Esophagus muscularis mucosa (tissue), 4 donors: ENCODE data around the gene EDC3. TPM values are rescaled to one million over a fixed set of nuclear protein-coding genes. Genes with fewer than 3 reads are reported as not detected.

Experiments used
- DNase-seq: peaks from one replicate; pipeline ENCODE4 v3.0.0-alpha.2; 2017; ENCODE audit errors: extremely low spot score
- H3K27ac ChIP-seq, 4 donors: fragments of 200-600 bp; sonication (generic); replicated peaks in 1 of 4; 1 replicate in 3 of 4; 2 replicates in 1 of 4; pipeline ENCODE4 v1.5.1; 2016 to 2019; ENCODE audit warnings: mild to moderate bottlenecking in 1 of 4
- H3K27me3 ChIP-seq, 4 donors: fragments of 200-600 bp; sonication (generic); one replicate each; pipeline versions ENCODE4 v1.5.1 to v1.6.0; 2016 to 2019
- H3K36me3 ChIP-seq, 4 donors: fragments of 200-600 bp; sonication (generic); one replicate each; pipeline ENCODE4 v1.5.1; 2016 to 2019
- H3K4me1 ChIP-seq, 4 donors: fragments of 200-600 bp; sonication (generic); one replicate each; pipeline ENCODE4 v1.5.1; 2016 to 2019
- H3K4me3 ChIP-seq, 4 donors: fragments of 200-600 bp; sonication (generic); 1 replicate in 2 of 4; 2 replicates in 2 of 4; pipeline ENCODE4 v1.5.1; 2016 to 2019; ENCODE audit warnings: mild to moderate bottlenecking in 4 of 4, moderate library complexity in 1 of 4
- H3K9me3 ChIP-seq, 4 donors: fragments of 200-600 bp; sonication (generic); 1 replicate in 3 of 4; 2 replicates in 1 of 4; pipeline ENCODE4 v1.5.1; 2016 to 2019
- CTCF ChIP-seq, 3 experiments: fragments of 200-600 bp in 2 of 3; fragments of 450-650 bp in 1 of 3; sonication (generic) in 2 of 3; IDR thresholded peaks; one replicate each; pipeline ENCODE4 v1.5.1; 2017 to 2019; ENCODE audit warnings: antibody characterized with exemption in 3 of 3, mild to moderate bottlenecking in 2 of 3, moderate library complexity in 1 of 3
- EP300 ChIP-seq: sonication (generic); formaldehyde crosslinking; IDR thresholded peaks from one replicate; pipeline ENCODE4 v1.6.1; 2017; ENCODE audit warnings: antibody characterized with exemption
- POLR2A ChIP-seq: fragments of 450-650 bp; IDR thresholded peaks from one replicate; pipeline ENCODE4 v1.6.1; 2017; ENCODE audit warnings: antibody characterized with exemption, moderate library complexity, mild to moderate bottlenecking, low read depth
- POLR2AphosphoS5 ChIP-seq, 2 donors: sonication (generic); formaldehyde crosslinking; IDR thresholded peaks; one replicate each; pipeline ENCODE4 v1.6.1; 2017; ENCODE audit warnings: antibody characterized with exemption in 2 of 2
- WGBS: methylation state at CpG from one replicate; pipeline ENCODE4 v1.1.5; 2018; 5-methylcytosine and 5-hydroxymethylcytosine counted together
- intact Hi-C: fragments of 100-400 bp; cut with DNase I; formaldehyde crosslinking; loops from one replicate; pipeline ENCODE4 v1.15.1; 2023
- total RNA-seq, 4 donors: library from RNA; depleted of rRNA; stranded (reverse); fragments of >200 nt; gene quantifications; one replicate each; pipeline versions ENCODE4 v1.1.0 to v1.2.1, GENCODE V29; 2016

Gene EDC3
- total RNA-seq, 4 donors from 2014 or later: 9.6 to 19.5 (median 17.9) TPM

- Histone ChIP-seq H3K27me3 (no peaks in the 10 kb centered on the region), H3K27ac (no peak overlapping the region), H3K4me3 (no peak overlapping the region), H3K9me3 (no peaks in the 10 kb centered on the region), H3K36me3 (peaks cover 0 to 5% (median 0%) of the 10 kb centered on the region in 4 donors), H3K4me1 (peaks cover 12 to 21% (median 16%) of the 10 kb centered on the region in 4 donors)
- DNase-seq: no peak
- no CpG with 5 or more reads among the region's 11 CpGs for WGBS
- TF ChIP-seq CTCF (IDR thresholded peaks at IDR 0.05): no peak
- no peak for TF ChIP-seq EP300
- TF ChIP-seq POLR2A: no peak
- no peak for TF ChIP-seq POLR2AphosphoS5 (IDR thresholded peaks at IDR 0.05)
- intact Hi-C loops: loop anchor here (5.0 kb wide), 1 partner anchor 149 kb away; the partner anchor contains the start of gene UBL7
Observed at GRCh38 chr15:74611341-74611740, 84.5 kb downstream of the EDC3 start.

GRCh38 chr15:74610302-74610951 is 85.4 kb downstream of the EDC3 start:
- no peaks in the 10 kb centered on the region for H3K27me3 ChIP-seq
- H3K36me3 ChIP-seq: peaks cover 0 to 5% (median 0%) of the 10 kb centered on the region in 4 donors
- peaks cover 9 to 18% (median 16%) of the 10 kb centered on the region in 4 donors for H3K4me1 ChIP-seq
- intact Hi-C loops: loop anchor here (5.0 kb wide), 1 partner anchor 148 kb away; the partner anchor contains the start of gene UBL7
- 75% methylated on average over 2 of the region's 7 CpGs for WGBS
- no peak overlapping the region for H3K27ac ChIP-seq
- H3K9me3 ChIP-seq: no peaks in the 10 kb centered on the region
- TF ChIP-seq POLR2A (no peak), CTCF (IDR thresholded peaks at IDR 0.05) (no peak)
- no peak overlapping the region for H3K4me3 ChIP-seq
- no peak for DNase-seq

GRCh38 chr15:74609938-74610301 is 85.9 kb downstream of the EDC3 start:
- TF ChIP-seq POLR2A: no peak
- no peak for TF ChIP-seq CTCF (IDR thresholded peaks at IDR 0.05)
- no peak for TF ChIP-seq EP300
- TF ChIP-seq POLR2AphosphoS5 (IDR thresholded peaks at IDR 0.05): no peak
- no peak overlapping the region for H3K27ac ChIP-seq
- intact Hi-C loops: loop anchor here (5.0 kb wide), 1 partner anchor 148 kb away; the partner anchor contains the start of gene UBL7
- no peak overlapping the region for H3K4me3 ChIP-seq
- H3K9me3 ChIP-seq: no peaks in the 10 kb centered on the region
- H3K27me3 ChIP-seq: no peaks in the 10 kb centered on the region
- DNase-seq: no peak
- 100% methylated on average over 2 of the region's 3 CpGs for WGBS
- H3K36me3 ChIP-seq: peaks cover 0 to 5% (median 0%) of the 10 kb centered on the region in 4 donors
- H3K4me1 ChIP-seq: peaks cover 9 to 16% (median 15%) of the 10 kb centered on the region in 4 donors

- no peak for DNase-seq
- Histone ChIP-seq H3K9me3 (no peaks in the 10 kb centered on the region), H3K4me1 (peaks cover 2 to 9% (median 7%) of the 10 kb centered on the region in 4 donors), H3K27ac (no peak overlapping the region), H3K27me3 (no peaks in the 10 kb centered on the region), H3K4me3 (no peak overlapping the region), H3K36me3 (peaks cover 0 to 5% (median 0%) of the 10 kb centered on the region in 4 donors)
- TF ChIP-seq CTCF (IDR thresholded peaks at IDR 0.05) (no peak), POLR2A (no peak), EP300 (no peak), POLR2AphosphoS5 (IDR thresholded peaks at IDR 0.05) (no peak)
- 100% methylated on average over 2 of the region's 3 CpGs for WGBS
- intact Hi-C loops: no loop called here
Observed at GRCh38 chr15:74608786-74609185, 87.0 kb downstream of the EDC3 start.

- Histone ChIP-seq H3K36me3 (no peaks in the 10 kb centered on the region), H3K9me3 (no peaks in the 10 kb centered on the region), H3K27ac (no peak overlapping the region), H3K4me3 (no peak overlapping the region), H3K27me3 (no peaks in the 10 kb centered on the region), H3K4me1 (peaks cover 0 to 9% (median 6%) of the 10 kb centered on the region in 4 donors)
- no peak for DNase-seq
- intact Hi-C loops: no loop called here
- 64% methylated on average over 1 of the region's 1 CpG for WGBS
- TF ChIP-seq POLR2AphosphoS5 (IDR thresholded peaks at IDR 0.05) (no peak), POLR2A (no peak), EP300 (no peak), CTCF (IDR thresholded peaks at IDR 0.05) (no peak)
Observed at GRCh38 chr15:74605795-74606150, 90.1 kb downstream of the EDC3 start.
